Left cardiac atrium (tissue), 4 donors: Measurements from ENCODE around the gene RWDD4. TPM values are rescaled to one million over a fixed set of nuclear protein-coding genes. Genes with fewer than 3 reads are reported as not detected.

Experiments
- ATAC-seq, 2 donors: fragments of 200-7000 bp; cut with Tn5 transposase; one replicate each; pipeline ENCODE4 v1.9.1; 2020; ENCODE audit warnings: mild to moderate bottlenecking in 2 of 2, moderate library complexity in 2 of 2
- DNase-seq: peaks from one replicate; pipeline ENCODE4 v3.0.0-alpha.2; 2020
- intact Hi-C, 2 donors: fragments of 100-400 bp; cut with DNase I; formaldehyde crosslinking; loops; one replicate each; pipeline versions ENCODE4 v1.14.1 to v1.15.1; 2022 to 2023
- long read RNA-seq: library from polyadenylated mRNA; unstranded; transcript quantifications from one replicate; pipeline ENCODE4 v2.0.0, GENCODE V29; 2021
- total RNA-seq, 2 donors: library from RNA; stranded (reverse); fragmentation: NEBNext Ultra II Directional; extraction: Animal tissue kit (Norgen Biotek cat#: 25700); gene quantifications; one replicate each; pipeline ENCODE4 v1.2.1, GENCODE V29; 2021
- donor health status: DM: no; HTN: yes; CAD: no.
- donor health status: DM: no; HTN: yes; CAD: no; lungs with severe emphysema.
- donor health status: DM: yes; HTN: yes; CAD: no.
- donor health status: Dilated cardiomyopathy.

RWDD4 gene
- total RNA-seq = 10 to 100 TPM; 14.7 to 16.6 TPM
- long read RNA-seq, transcript RWDD4-202 (7 exons, 2,590 nt) = major isoform, 20 of 24 reads
- long read RNA-seq, partial matches to known transcripts = 0 of 24 reads
- long read RNA-seq, other reads (novel, unspliced or antisense) = 4 of 24 reads

DNA sequence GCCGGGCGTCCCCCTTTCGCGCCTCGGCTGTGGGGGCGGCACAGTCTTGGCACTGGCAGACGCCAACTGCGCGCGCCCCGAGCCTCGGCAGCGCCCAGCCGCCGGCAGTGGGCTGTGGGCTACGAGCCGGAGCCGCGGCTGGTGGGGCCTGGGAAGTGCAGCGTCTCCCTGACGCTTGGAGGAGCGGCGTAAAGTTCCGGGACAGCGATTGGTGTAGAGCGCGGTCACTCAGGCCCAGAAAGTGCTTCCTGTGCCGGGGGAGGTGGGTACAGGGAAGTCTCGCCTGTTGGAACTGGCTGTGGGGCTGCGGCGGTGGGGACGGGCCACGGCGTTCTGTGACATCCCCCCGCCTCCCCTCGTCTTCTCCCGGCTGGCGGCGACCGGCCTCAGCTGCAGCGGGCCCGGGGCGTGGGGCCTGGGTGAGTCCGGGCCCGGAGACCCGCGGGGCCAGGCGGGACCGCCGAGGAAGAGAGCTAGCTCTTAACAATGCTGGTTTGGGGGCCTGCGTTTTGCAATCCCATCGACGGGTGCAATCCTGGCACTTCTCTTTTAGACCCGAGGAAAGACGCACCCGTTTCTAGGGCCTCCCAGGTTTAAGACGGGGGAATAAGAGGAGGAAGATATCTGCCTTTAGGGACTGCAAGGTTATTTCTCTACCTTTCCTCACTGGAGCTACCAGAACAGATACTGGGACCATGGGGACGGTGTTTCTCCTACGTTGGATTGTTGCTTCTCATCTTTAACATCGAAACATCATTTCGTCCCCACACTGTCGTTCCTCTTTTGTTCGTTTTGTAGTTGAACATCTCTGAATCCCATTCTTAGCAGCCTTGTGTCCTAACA, at the start of gene RWDD4, which contains the start of gene TRAPPC11:
Gene RWDD4 (minus strand): TSS at position 157 of the 843 bp plus-strand sequence. CDS start 233 bp downstream, outside the sequence.
Gene TRAPPC11 (plus strand): TSS at position 265 of the 843 bp plus-strand sequence. CDS start 4,575 bp downstream, outside the sequence.
- peak; percentile 98 for DNase-seq
- peak; percentile 100 for ATAC-seq
- intact Hi-C loops = loop anchor here in 1 of 2 donors (10.0 kb wide), 2 partner anchors 154 to 184 kb away; partner anchors contain the start of gene ING2

GRCh38 chr4:183702492-183702891, 43.5 kb upstream of the RWDD4 start:
- no peak for DNase-seq
- no peak for ATAC-seq
- intact Hi-C loops = no loop called here

DNA sequence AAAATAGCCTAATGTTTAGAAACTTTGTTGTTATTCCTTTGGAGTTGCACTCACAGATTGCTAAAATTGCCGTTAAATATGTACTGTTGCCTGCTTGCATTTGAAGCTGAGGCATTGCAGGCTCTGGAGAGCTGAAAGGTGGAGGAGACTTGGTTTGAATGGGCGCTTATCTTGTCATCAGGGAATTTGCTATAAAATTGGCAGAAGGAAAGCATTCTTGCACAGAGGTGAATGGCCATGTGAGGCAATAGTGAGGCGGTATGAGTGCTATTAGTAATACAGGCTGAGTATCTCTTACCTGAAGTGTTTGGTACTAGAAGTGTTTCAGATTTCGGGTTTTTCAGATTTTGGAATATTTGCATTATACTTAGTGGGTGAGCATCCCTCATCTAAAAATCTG, 41.4 kb upstream of the RWDD4 start:
- peak in 1 of 2 donors; percentile 45 for ATAC-seq
- intact Hi-C loops = no loop called here
- DNase-seq = no peak

DNA sequence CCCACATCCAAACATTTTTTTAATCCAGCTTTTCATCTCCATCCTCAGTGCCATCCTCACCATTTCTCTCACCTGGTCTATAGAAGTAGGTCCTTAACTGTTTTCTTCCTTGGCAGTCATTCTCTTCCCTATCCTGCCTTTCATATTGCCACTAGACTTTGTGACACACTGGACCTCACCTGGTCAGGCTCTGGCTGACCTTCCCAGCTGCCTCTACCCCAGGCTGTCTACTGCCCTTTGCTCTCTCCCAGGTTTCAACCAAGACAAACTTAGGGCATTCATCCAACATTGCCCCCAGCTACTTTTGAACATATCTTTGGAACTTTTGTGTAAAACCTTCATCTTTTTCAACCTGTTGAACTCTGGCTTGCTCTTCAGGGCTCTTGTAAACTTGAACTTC, 39.9 kb upstream of the RWDD4 start:
- DNase-seq = no peak
- ATAC-seq = no peak
- intact Hi-C loops = no loop called here

DNA sequence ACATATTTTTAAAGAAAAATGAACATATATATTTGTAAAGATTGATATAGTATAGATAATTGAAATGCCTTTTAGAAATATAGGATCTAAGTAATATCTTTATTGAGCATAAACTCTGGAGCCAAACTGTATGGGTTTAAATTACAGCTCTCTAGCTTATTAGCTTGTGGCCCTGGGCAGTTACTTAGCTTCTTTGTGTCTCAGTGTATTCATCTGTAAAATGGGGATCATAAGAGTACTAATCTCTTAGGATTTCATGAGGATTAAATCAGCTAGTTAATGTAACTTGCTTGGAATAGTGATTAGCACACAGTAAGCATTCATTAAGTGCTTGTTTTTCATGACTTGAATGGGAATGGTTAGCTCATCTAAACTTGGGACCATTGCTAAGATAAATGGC, 32.9 kb upstream of the RWDD4 start:
- DNase-seq (no peak), ATAC-seq (no peak)
- intact Hi-C loops = no loop called here

DNA sequence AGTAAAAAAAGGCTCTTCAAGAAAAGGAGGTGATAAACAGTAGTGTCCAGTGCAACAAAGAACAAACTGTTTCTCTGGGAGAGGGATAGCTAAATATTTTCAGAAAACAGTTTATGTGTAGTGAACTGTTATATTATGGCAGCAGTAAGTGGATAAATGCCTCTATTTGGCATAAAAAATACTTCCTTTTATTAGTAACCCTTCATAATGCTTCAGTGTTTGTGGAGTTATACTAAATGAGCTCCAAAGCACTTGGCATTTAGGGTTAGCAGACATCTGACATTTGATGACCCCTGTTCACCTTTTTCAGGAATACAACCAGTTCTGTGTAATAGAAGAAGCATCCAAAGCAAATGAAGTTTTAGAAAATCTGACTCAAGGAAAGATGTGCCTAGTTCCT, 32.0 kb upstream of the RWDD4 start:
- no peak for DNase-seq
- ATAC-seq = no peak
- intact Hi-C loops = no loop called here

- no peak for ATAC-seq
- intact Hi-C loops = no loop called here
- no peak for DNase-seq
Observed at GRCh38 chr4:183688216-183688615, 29.2 kb upstream of the RWDD4 start.

DNA sequence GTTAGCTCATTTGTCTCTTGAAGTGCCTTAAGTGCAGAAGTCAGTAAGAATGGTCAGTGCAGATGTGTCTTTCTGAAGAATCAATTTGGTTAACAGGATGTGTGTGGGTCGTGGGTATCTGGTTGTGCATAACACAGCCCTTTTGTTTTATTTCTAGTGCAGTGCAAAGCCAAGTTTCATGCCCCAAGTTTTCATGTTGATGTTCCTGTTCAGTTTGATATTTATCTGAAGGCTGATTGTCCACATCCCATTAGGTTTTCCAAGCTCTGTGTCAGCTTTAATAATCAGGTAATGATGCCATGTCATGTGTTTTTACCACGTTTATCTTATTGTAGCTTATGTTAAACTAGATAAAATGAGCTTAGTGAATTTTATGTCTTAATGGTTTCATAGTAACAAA, 27.5 kb upstream of the RWDD4 start:
- ATAC-seq (no peak), DNase-seq (no peak)
- intact Hi-C loops = no loop called here

DNA sequence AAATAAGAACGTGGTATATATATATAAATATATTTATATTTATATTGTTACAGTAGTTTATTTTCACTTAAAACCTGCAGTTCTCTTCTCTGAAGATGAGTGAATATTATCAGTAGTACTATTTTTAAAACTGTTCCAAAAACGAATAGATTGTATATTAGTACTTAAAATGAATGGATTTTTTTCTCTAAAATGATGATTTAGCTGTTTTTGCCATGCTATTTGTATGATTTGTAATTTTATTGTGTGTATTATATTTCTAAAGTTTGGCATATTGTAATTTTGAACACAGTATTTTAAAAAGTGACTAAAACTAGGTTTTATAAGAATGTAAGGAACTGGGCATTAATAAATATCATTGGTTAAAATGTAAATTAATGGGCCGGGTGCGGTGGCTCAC, 22.1 kb upstream of the RWDD4 start:
- intact Hi-C loops = no loop called here
- DNase-seq (no peak), ATAC-seq (no peak)

DNA sequence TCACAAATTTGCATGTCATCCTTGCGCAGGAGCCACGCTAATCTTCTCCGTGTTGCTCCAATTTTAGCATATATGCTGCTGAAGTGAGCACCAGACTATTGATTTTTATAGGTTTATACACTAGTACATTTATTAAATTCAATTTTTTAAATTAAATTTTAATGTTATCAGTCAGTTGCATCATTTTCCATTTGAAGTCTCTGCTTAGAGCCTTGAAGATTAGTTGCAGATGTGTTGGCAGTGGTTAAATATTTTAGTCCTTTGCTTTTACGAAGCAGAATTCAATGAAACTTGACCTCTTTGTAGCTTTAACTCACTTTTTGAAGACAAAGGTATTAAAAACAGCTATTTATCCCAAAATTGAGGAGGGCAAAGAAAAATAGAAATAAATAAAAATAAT, 16.6 kb upstream of the RWDD4 start:
- intact Hi-C loops = no loop called here
- ATAC-seq = no peak
- no peak for DNase-seq

GRCh38 chr4:183674153-183674552, 15.2 kb upstream of the RWDD4 start:
- no peak for ATAC-seq
- no peak for DNase-seq
- intact Hi-C loops = no loop called here

DNA sequence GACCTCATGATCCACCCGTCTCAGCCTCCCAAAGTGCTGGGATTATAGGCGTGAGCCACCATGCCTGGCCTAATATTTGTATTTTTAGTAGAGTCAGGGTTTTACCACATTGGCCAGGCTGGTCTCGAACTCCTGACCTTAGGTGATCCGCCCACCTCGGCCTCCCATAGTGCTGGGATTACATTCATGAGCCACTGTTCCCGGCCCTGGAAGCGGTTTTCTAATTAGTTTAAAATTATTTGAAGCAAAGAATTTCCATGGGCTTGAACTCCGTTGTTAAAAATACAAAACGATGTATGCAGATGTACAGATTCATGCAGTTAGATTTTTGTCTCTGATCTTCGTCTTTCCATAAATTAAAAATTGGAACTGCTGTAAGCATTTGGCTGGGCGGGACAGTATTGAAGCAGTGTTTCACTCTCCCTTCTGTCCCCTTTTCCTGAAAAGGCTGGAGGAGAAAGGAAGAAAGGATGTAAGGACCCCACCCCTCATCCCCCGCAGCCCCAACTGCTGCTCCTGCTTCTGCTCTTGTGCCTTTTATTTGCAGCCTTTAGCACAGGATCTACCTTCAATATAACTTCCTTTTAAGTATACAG, 12.1 kb upstream of the RWDD4 start:
- ATAC-seq (no peak), DNase-seq (no peak)
- intact Hi-C loops = no loop called here

GRCh38 chr4:183670251-183670650, 11.3 kb upstream of the RWDD4 start:
- intact Hi-C loops = no loop called here
- ATAC-seq (no peak), DNase-seq (no peak)

GRCh38 chr4:183666088-183666487, 7.1 kb upstream of the RWDD4 start:
- intact Hi-C loops = no loop called here
- DNase-seq (no peak), ATAC-seq (no peak)

DNA sequence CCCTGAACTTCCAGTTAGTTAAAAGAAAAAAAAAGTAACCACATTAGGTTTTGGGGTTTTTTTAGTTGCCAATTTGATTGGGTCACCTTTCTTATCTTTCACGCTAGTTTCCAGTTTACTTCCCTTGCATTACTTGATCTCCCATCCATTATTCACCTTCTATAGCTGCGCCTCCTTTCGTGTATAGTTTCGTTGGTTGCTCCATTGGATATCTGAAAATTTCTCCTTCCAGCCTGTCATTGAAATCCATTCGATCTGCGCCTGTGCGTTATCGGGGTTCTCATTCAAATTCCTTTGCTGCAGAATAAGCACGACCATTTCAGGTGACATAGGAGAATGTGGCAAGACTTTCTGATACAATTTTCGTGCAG, 872 bp upstream of the RWDD4 start:
- DNase-seq (no peak), ATAC-seq (no peak)
- intact Hi-C loops = loop anchor here in 1 of 2 donors (10.0 kb wide), 2 partner anchors 155 to 185 kb away; partner anchors contain the start of gene ING2

- peak; percentile 28 for DNase-seq
- intact Hi-C loops = loop anchor here in 1 of 2 donors (10.0 kb wide), 2 partner anchors 154 to 184 kb away; partner anchors contain the start of gene ING2
- ATAC-seq = peak; percentile 49 to 65
Observed at GRCh38 chr4:183658362-183659028, 490 bp downstream of the RWDD4 start.

DNA sequence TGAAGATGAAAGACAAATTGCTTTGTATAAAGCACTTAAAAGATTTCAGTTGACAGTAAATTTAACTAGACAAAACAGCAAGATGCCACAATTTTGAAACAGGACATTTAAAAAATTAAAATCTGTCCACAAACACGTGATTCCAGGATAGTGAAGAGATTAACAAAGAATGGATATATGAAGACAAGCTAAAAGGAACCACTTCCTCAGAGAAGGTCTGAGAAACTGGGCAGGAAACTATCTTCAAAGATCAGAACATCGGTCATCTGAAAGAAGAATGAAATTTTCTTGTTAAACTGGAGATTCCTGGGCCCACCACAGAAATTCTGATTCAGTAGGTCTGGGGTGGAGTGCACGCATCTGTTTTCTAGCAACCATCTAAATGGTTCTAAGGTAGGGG, 1.4 kb downstream of the RWDD4 start:
- no peak for ATAC-seq
- intact Hi-C loops = loop anchor here in 1 of 2 donors (10.0 kb wide), 2 partner anchors 153 to 183 kb away; partner anchors contain the start of gene ING2
- DNase-seq = no peak

DNA sequence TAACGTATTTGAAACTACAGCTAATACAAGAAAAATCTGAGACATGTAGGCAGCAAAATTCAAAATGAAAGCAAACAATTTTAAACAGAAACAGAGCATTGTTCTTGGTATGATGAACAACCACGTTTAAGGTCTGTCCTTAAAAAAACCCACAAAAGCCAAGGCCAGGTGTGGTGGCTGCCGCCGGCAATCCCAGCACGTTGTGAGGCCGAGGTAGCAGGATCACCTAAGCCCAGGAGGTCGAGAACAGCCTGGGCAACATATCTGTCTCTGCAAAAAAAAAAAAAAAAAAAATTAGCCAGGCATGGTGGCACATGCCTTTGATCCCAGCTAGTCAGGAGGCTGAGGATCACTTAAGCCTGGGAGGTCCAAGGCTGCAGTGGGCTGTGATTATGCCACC, 13.7 kb downstream of the RWDD4 start:
- DNase-seq = no peak
- no peak for ATAC-seq
- intact Hi-C loops = no loop called here

GRCh38 chr4:183639291-183639690, 19.7 kb downstream of the RWDD4 start:
- DNase-seq (no peak), ATAC-seq (no peak)
- intact Hi-C loops = no loop called here

DNA sequence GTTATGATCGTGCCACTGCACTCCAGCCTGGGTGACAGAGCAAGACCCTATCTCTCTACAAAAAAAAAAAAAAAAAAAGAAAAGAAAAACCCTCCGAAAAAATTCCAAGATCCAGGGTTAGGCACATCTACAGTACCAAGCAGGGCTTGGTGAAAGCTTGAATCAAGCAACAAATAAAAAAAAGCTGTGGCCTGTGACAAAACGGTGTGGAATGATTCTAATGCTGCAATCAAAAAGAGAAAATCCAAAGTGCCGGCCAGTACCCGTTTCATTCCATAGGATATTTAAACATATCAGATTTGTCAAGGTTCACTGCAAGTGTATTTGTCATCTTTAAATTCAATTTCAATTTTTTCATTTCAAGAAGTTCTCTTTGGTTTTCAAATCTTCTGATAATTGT, 20.5 kb downstream of the RWDD4 start:
- intact Hi-C loops = no loop called here
- no peak for DNase-seq
- ATAC-seq = no peak
